DMS53 treated with DMSO at 0.1 percent for 48 hours (cell line): ENCODE data around the gene FAM9A.
"Not testable (repeated sequence)": the region's sequence is repeated elsewhere in the genome, so short reads cannot be mapped to it uniquely, and the experiment has no call there.

Experiments used
- DNase-seq: peaks from one replicate; lab custom pipeline; 2025; ENCODE audit not compliant: unreplicated experiment; lab: John Stamatoyannopoulos, UW

Gene FAM9A

DNA sequence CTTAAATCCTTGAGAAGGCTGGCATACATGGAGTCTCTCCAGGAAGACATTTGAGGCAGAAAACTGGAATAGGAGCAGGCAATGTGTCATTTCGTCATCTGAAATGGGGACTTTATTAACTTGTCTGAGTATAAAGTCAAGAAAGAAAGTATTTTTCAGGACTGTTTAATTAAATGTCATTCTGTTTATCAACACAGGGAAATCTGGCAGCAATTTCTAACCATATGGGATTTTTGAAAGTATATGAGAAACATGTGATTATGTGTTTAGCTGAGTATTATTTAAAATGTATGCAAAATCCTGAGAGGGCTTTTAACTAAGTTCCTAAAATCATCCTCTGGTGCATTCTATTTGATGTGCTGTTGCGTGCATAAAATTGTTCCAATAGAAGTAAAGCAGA is 3.9 kb upstream of the FAM9A start:
- DNase-seq, result no peak

DNA sequence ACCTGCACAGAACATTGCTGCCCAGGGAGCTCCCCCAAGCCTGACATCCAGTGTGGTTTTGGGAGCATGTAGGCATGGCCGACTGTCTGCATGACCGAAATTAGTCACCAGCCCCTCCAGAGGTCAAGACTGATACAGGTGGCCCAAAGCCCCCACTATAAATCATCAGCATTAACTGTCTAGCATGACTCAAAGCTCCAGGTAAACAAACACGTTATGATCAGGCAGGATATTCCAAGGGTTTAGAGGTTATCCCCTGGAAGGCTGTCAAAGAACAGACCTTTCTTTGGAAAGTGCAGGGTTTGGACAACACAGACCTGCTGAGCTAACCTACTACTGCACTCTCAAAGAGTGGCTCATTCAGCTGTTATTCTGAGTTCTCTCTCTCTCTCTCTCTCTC is 2.1 kb upstream of the FAM9A start:
- no peak for DNase-seq

DNA sequence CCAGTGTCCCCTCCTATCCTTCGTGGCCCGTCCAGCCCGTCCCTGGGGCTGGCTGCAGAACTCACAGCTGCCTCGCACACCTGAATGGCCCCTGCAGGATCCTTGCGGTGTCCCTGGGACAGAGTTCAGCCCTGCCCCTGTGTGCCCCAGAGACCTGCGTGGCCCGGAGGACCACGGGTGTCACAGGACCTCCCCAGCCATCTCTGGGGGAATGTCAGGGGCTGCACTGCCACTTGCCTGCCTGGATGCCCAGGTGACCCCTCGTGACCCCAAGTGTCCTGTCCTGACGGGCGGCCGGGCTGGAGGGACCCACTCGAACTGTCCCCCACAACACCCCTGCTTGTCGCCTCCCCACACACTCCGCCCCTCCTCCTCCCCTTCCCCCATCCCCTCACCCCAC is 832 bp downstream of the FAM9A start:
- not testable (repeated sequence) for DNase-seq

DNA sequence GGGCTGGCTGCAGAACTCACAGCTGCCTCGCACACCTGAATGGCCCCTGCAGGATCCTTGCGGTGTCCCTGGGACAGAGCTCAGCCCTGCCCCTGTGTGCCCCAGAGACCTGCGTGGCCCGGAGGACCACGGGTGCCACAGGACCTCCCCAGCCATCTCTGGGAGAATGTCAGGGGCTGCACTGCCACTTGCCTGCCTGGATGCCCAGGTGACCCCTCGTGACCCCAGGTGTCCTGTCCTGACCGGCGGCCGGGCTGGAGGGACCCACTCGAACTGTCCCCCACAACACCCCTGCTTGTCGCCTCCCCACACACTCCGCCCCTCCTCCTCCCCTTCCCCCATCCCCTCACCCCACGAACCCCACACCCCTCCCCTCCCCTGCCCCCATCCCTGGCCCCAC is 1.9 kb downstream of the FAM9A start:
- DNase-seq, result not testable (repeated sequence)

DNA sequence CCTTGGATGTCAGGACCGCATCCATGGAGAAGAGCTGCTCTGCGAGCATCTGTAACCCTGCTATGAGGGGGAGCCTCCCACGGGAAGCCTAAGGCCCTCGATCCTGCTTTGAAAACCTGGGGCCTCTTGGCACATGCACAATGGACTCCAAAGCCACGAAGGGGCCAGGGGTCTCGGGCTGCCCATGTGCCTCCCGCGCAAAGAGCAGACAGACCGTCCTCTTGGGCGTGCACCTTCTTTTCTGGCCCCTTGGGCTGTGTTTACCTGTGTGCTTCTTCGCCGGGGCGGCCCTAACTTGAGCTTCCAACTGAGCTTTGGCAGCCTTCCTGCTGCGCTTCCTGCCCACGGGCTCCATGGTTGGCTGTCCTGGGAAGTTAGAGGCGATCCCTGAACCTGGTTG is 2.5 kb downstream of the FAM9A start:
- DNase-seq, result not testable (repeated sequence)

DNA sequence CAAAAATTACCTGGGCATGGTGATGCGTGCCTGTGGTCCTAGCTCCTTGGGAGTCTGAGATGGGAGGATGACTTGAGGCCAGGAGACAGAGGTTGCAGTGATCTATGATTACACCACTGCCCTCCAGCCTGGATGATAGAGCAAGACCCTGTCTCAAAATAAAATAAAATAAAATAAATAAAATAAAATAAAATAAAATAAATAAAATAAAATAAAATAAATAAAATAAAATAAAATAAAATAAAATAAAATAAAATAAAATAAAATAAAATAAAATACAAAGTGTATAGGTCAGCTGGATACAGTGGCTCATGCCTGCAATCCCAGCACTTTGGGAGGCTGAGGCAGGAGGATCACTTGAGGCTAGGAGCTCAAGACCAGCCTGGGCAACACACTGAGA is 14.1 kb downstream of the FAM9A start:
- not testable (repeated sequence) for DNase-seq

DNA sequence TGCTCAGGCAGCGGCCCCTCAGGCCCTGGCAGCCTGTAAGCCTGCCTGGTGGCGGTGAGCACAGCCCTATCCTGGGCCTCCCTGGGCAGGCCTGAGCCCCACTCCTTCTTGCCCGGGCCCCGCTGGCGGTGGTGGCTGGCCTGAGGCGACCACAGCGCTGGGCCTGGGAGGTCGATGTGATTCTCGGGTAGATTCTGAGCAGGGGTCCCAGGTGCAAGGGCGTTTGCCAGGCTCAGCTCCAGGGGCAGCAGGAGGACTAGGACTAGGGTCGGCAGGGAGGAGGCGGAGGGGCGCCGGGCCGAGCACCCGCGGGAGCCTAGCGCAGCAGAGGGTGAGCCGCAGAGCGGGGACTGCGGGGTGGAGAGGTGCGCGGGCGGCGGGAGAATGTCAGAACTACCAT is 17.0 kb downstream of the FAM9A start:
- DNase-seq, result no peak

DNA sequence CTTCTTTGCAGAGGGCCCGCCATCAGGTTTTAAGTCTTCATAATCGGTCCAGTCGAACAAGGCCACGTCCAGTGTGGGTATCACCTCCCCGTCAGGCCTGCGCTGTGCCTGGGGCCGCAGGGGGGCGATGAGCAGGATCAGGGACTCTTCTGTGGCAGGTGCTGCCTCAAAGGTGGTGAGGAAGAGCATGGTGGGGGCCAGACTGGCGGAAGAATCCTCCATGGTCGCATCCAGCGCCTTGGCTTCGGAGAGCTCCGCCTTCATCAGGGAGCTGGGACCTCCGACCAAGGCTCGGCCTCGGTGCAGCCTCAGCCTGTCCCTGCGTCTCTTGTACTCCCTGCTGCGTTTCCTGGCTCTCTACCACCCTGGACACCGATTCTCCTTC is 17.5 kb downstream of the FAM9A start:
- no peak for DNase-seq

DNA sequence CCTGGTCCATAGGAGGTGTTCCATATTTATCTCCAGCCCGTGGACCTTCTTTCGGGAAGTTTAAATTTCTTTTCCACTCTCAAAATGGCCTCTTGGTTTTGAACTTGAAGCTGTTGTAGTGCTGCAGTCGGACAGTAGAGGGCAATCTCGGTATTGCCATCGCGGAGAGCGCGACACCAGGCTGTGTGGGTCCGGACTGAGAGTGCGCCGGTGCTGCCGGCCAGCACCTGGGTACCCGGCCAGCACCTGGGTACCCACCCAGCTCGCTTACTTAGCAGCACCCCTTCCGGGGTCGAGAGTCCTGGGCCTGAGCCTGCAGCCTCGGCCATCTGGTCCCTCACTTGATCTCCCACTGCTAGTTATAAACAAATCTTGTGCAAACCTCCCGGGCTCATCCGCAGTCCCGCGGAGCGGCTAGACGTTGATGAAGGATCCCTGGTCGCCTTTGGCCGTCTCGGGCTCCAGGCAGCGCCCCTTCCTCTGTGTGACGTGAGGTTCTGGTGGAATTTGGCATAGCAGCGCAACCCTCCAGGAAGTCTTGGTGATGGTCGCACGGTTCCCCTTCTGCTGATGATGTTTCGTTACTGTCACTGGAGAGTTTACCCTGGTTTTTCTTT is 18.0 kb downstream of the FAM9A start:
- peak; percentile 18 for DNase-seq

DNA sequence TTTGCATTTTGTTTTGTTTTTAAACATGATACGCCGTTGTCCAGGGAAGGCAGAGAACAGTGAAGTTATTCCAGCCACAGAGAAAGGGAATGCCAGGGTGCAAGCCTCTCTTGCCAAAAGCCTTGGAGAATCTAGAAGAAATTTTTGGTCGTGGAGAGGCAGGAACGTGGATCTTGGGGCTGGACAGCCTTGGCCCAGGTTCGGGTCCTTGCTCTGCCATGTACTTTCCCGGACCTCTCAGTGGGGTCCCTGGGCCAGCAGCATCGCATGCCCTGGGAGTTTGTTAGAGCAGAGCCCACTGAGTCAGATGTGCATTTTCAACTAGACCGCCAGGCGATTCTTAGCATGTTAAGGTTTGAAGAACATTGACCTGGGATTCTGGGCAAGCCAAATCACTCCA is 18.6 kb downstream of the FAM9A start:
- no peak for DNase-seq

DNA sequence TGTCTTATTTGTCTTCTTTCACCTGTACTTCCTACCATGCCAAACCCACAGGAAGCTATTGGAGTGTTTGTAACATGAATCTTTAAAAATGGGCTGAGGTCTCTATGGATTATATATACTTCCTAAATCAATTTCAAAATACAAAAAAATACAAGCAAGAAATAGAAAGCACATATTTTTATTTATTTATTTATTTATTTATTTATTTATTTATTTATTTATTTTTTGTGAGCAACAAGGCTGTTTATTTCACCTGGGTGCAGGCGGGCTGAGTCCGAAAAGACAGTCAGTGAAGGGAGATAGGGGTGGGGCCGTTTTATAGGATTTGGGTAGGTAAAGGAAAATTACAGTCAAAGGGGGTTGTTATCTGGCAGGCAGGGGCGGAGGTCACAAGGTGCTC is 19.3 kb downstream of the FAM9A start:
- DNase-seq, result not testable (repeated sequence)

DNA sequence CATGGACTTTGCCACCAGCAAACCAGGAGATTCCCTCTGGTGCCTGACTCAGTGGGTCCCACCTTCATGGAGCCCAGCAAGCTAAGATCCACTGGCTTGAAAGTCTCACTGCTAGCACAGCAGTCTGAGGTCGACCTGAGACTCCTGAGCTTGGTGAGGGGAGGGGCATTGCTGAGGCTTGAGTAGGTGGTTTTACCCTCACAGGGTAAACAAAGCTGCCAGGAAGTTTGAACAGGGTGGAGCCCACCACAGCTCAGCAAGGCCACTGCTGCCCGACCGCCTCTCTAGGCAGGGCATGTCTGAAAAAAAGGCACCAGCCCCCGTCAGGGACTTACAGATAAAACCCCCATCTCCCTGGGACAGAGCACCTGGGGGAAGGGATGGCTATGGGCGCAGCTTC is 28.1 kb downstream of the FAM9A start:
- DNase-seq, result no peak

DNA sequence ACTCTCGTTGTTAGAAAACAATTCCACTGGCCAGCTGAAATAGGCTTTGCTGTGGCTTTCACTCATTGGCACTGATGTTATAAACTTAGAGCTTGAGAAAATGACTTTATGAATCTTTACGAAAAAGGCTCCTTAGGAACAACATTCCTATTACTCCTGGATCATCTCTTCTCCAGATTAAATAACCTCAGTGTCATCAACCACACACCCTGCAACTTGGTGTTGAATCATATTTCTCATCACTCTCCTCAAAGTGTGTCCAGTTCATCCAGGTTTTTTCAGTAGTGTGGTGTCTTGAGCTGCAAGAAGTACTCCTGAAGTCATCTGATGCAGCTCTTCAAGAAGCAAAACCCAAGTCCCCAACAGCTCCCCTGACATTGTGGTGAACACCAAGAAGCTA is 41.2 kb downstream of the FAM9A start:
- DNase-seq, result no peak

DNA sequence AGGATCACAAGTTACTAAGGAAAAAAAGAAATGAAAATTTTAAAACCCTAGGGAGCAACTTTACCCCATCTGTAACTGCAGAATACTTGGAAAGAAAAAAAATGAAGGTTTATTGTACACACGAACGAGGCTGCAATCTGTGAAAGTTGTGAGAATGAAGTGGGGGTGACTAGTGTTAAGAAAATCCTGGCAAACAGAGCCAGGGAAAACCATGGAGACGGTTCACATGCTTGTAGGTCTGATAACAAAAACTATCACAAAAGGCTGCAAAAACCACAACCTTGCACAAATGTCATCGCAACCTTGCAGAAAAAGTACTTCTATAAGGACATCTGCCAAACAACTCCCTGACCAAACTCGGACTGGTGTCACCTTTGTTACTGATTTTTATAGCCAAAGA is 42.5 kb downstream of the FAM9A start:
- DNase-seq, result not testable (repeated sequence)

DNA sequence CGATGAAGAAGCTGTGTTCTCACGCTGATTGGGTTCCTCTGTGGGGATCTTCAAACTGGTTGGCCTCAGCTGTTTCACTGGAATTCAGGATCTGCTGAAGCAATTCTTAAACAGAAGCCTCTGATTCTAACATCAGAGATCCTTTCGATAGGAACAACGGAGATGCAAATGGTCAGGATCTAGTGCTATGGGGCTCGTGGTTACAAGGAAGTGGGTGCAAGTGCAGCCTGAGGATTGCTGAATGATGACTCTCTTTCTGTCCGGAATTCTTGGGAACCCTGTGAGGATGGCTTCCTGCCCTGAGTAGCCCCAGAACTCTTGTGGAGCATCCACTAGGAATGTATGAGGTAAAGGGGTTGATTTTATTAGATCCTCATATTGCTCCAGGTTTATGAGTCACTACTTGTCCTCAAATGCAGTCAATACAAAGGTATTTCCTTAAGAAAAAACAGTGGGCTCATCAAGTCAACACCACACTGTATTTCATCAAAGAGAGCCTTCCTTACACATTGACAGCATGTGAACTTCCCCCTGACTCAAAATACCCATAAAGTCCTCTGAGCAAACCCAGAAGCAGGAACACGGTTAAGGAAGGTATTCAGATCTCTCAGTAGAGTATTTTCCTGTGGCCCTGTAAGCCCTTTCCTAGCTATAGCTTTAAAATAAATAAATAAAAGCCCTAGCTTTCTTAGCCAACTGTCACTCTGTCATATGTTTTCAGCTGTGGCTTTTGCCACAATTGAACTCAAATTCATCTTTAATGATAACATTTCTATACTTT is 43.4 kb downstream of the FAM9A start:
- DNase-seq, result not testable (repeated sequence)

DNA sequence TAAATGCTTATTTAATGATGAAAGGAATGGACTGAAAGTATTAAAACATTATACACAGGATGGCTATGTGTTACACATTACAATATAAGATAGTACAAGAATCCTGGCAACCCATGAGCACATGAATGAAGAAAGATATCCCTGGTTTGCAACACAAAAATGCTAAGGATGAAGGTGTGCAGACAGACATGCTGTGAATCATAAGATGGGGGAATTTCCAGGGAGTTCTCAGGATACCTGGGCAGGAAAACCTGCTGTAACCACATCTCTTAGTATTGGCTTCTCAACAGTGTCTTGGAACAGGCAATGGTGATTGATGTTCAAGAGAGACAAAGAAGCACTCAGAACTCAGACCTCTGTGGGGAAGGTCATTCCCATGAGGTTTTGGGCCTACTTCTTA is 45.4 kb downstream of the FAM9A start:
- no peak for DNase-seq

DNA sequence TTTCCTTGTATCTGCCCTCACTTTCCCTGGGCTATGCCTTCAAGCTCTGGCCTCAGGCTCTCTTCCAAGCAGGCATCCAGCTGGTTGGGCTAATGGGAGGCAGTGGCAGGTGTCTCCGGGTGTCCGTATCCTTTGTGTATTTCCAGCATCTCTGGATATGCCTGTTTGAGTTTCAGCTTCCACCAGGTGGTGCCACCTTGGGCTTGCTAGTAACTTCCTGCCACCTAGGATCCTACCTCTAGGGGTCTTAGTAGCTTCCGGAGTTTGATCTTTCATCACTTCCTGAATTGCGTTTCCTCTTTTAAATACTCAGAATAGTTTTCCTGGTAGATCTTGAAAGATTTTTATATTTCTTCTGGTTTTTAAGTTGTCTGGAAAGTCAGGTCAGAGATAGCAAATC is 46.1 kb downstream of the FAM9A start:
- DNase-seq, result no peak

DNA sequence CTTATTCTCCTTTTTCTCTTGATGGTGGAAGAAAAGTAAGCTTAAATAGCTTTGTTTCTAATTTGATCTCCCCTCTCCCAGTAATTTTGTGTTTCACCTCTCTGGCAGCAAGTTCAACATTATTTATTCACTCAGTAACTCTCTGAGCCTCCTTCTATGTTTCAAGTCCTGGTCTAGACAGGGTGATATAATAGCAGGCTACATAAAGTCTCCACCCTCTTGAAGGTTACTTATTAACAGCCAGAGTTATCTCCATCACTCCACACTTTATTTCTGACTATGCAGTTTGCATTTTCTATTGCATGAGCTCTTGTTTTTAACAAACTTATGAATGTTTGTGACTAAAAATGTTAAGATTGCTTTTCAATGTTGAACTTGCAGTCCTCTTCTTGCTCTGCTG is 51.5 kb downstream of the FAM9A start:
- DNase-seq, result no peak

DNA sequence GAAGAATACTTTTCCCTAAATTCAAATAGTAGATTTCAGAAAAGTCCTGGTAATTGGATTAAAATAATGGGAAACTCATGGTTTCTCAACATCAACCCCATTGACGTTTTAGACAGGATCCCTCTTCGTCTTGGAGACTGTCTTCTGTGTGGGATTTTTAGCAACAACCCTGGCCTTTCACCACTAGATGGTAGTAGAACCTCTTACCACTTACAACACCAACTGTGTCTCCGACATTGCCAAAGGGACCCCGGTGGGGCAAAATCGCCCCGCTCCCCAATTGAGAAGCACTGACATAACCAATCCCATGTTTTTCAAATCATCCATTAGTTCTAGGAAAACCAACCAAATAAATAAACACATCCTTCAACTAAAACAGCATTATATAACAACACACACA is 52.3 kb downstream of the FAM9A start:
- DNase-seq, result no peak

DNA sequence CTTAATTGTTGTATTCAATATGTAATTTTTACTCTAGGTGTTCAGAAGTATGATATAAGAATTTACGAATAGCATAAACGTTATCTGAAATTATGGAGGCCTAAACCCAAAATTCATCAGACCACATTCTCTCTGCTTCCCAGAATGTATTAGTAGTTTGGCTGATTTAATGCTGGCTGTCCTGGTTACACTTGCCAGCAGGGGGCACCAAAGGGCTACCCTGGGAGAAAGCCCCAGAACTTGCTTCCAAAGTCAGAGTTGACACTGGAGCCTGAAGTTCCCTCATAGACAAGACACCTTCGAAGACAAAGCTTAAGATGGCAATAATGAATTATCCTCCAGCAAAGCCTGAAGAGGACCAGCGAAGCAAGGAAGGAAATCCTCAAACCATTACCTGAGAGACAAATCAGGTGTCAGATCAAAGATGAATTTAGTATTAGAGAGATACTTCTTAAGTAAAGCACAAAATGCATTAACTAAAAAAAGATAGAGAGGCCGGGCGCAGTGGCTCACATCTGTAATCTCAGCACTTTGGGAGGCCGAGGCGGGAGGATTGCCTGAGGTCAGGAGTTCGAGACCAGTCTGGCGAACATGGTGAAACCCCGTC is 58.0 kb downstream of the FAM9A start:
- no peak for DNase-seq

DNA sequence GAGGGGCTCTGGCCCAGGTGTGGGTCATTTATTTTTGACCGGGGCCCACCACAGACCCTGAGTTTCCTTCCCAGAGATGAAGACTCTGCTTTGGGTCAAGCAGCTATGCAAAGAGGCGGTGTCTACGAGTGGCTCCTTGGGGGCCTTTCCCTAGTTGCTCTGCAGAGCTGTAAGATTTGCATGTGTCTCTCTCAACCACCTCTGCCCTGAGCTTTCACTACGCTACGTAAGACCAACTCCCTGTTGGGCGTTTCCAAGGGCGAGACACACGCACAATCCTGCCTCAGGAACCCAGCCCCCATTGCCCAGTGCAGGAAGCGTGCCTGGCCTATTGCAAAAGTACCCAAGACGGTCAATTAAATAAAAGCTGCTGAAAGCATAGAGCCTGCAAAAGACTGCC is 59.2 kb downstream of the FAM9A start:
- DNase-seq, result no peak
